T-helper 22 cell (primary cell): ENCODE measurements around the gene SGCD.

Experiments
- DNase-seq: peaks from one replicate; pipeline ENCODE4 v3.0.0-alpha.2; 2020; ENCODE audit warnings: low read depth

SGCD gene

GRCh38 chr5:156515121-156515520 lies 188.2 kb downstream of the SGCD start:
- DNase-seq = no peak

- no peak for DNase-seq
Observed at GRCh38 chr5:156515803-156516360, 188.9 kb downstream of the SGCD start.

GRCh38 chr5:156522651-156523529 lies 195.9 kb downstream of the SGCD start:
- no peak for DNase-seq

- DNase-seq = no peak
Observed at GRCh38 chr5:156523607-156524006, 196.6 kb downstream of the SGCD start.

GRCh38 chr5:156526081-156526925 lies 199.3 kb downstream of the SGCD start:
- no peak for DNase-seq

GRCh38 chr5:156527611-156528010 lies 200.6 kb downstream of the SGCD start:
- DNase-seq = no peak

- DNase-seq = no peak
Observed at GRCh38 chr5:156528673-156529072, 201.7 kb downstream of the SGCD start.

- no peak for DNase-seq
Observed at GRCh38 chr5:156529892-156530291, 202.9 kb downstream of the SGCD start.

GRCh38 chr5:156531199-156531598 lies 204.2 kb downstream of the SGCD start:
- no peak for DNase-seq

GRCh38 chr5:156532921-156533320 lies 206.0 kb downstream of the SGCD start:
- no peak for DNase-seq

- no peak for DNase-seq
Observed at GRCh38 chr5:156534085-156534484, 207.1 kb downstream of the SGCD start.

- DNase-seq = no peak
Observed at GRCh38 chr5:156534906-156535485, 208.0 kb downstream of the SGCD start.

- no peak for DNase-seq
Observed at GRCh38 chr5:156540491-156540890, 213.5 kb downstream of the SGCD start.

- no peak for DNase-seq
Observed at GRCh38 chr5:156541582-156541981, 214.6 kb downstream of the SGCD start.

- DNase-seq = no peak
Observed at GRCh38 chr5:156543348-156544145, 216.6 kb downstream of the SGCD start.

- DNase-seq = no peak
Observed at GRCh38 chr5:156552855-156553358, 225.9 kb downstream of the SGCD start.

GRCh38 chr5:156556666-156557406 lies 229.9 kb downstream of the SGCD start:
- DNase-seq = no peak

GRCh38 chr5:156560002-156560401 lies 233.0 kb downstream of the SGCD start:
- DNase-seq = no peak

GRCh38 chr5:156561651-156562050 lies 234.7 kb downstream of the SGCD start:
- DNase-seq = no peak

- DNase-seq = no peak
Observed at GRCh38 chr5:156570615-156571014, 243.7 kb downstream of the SGCD start.

GRCh38 chr5:156581725-156582124 lies 254.8 kb downstream of the SGCD start:
- no peak for DNase-seq
